ENCODE results near the gene TCERG1L.

DNA sequence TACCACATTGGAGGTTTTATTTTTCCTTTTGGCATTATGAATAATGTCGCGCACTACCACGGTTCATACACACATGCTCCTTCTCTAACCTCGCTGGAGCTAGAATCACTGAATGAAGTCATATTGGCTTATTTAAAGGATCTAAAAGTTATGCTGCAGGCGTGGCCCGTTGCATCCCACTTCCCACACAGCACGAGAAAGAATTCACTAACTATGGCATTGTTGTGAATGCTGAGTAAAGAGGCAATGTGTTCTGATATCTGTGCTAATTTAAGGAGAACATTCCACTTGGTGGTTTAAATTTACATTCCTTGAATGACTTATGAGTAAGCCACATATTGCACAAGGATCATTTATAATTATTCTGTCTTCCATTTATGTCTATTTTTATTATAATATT lies 20.7 kb downstream of the TCERG1L start:
- no peak for TF ChIP-seq GATA2 (IDR thresholded peaks at IDR 0.05; ENCODE audit: low read depth, low read length)
- no peak for TF ChIP-seq GATA3 (IDR thresholded peaks at IDR 0.05; ENCODE audit: low read depth, low read length)
